OCI-LY1 (cell line): ENCODE results near the gene SPRED2.

Experiments used
- H2AFZ ChIP-seq: fragments of 200-600 bp; sonication (generic), shearing (Covaris generic); 2 replicates; pipeline ENCODE4 v1.6.0; 2014; ENCODE audit warnings: antibody characterized with exemption, mild to moderate bottlenecking, low read length
- H3F3A ChIP-seq: fragments of 200-600 bp; sonication (generic), shearing (Covaris generic); 2 replicates; pipeline ENCODE4 v1.6.0; 2014; ENCODE audit warnings: mild to moderate bottlenecking, antibody characterized with exemption, low read length, moderate library complexity; ENCODE audit not compliant: insufficient read depth
- H3K27ac ChIP-seq: fragments of 200-600 bp; sonication (generic); 2 replicates; pipeline ENCODE4 v1.5.1; 2014; ENCODE audit warnings: low read length, mixed run types, mild to moderate bottlenecking, low read depth; ENCODE audit not compliant: poor library complexity, severe bottlenecking
- H3K27me3 ChIP-seq: fragments of 200-600 bp; sonication (generic); 2 replicates; pipeline ENCODE4 v1.6.0; 2014; ENCODE audit warnings: antibody characterized with exemption, mild to moderate bottlenecking, low read length, moderate library complexity; ENCODE audit not compliant: insufficient read depth
- H3K36me3 ChIP-seq: fragments of 200-600 bp; sonication (generic); 2 replicates; pipeline ENCODE4 v1.6.1; 2014; ENCODE audit warnings: mild to moderate bottlenecking, antibody characterized with exemption, low read length, moderate library complexity, mixed read lengths; ENCODE audit not compliant: insufficient read depth
- H3K4me1 ChIP-seq: fragments of 200-600 bp; sonication (generic); 2 replicates; pipeline ENCODE4 v1.5.1; 2014; ENCODE audit warnings: mild to moderate bottlenecking, low read length, moderate library complexity; ENCODE audit not compliant: insufficient read depth, severe bottlenecking
- H3K4me2 ChIP-seq: fragments of 200-600 bp; sonication (generic), shearing (Covaris generic); 2 replicates; pipeline ENCODE4 v1.6.1; 2014; ENCODE audit warnings: low read length
- H3K4me3 ChIP-seq: fragments of 200-600 bp; sonication (generic); 2 replicates; pipeline ENCODE4 v1.5.1; 2014; ENCODE audit warnings: low read length, low read depth, mild to moderate bottlenecking, mixed read lengths; ENCODE audit not compliant: poor library complexity, severe bottlenecking
- H3K79me2 ChIP-seq: fragments of 200-600 bp; shearing (Covaris generic); 2 replicates; pipeline ENCODE4 v1.6.1; 2016; ENCODE audit warnings: mixed run types, low read length, mixed read lengths; ENCODE audit not compliant: insufficient read depth
- H3K9ac ChIP-seq: fragments of 200-600 bp; sonication (generic), shearing (Covaris generic); 2 replicates; pipeline ENCODE4 v1.6.1; 2014; ENCODE audit warnings: mild to moderate bottlenecking, low read length, mixed read lengths
- H3K9me2 ChIP-seq: fragments of 200-600 bp; sonication (generic), shearing (Covaris generic); 2 replicates; pipeline ENCODE4 v1.6.1; 2014; ENCODE audit warnings: low read depth, mild to moderate bottlenecking, low read length, mixed read lengths
- H3K9me3 ChIP-seq: fragments of 200-600 bp; shearing (Covaris generic); 2 replicates; pipeline ENCODE4 v1.6.1; 2014; ENCODE audit warnings: low read length, mixed read lengths
- H4K20me1 ChIP-seq: fragments of 200-600 bp; sonication (generic), shearing (Covaris generic); 2 replicates; pipeline ENCODE4 v1.6.0; 2016; ENCODE audit warnings: mild to moderate bottlenecking, low read length; ENCODE audit not compliant: insufficient read depth
- CTCF ChIP-seq: fragments of 200-600 bp; sonication (generic), shearing (Covaris generic); IDR thresholded peaks from 2 replicates; pipeline ENCODE4 v1.5.1; 2017; ENCODE audit warnings: mild to moderate bottlenecking, antibody characterized with exemption, low read length, moderate library complexity, mixed read lengths
- EZH2 ChIP-seq: fragments of 200-600 bp; sonication (generic), shearing (Covaris generic); IDR thresholded peaks from 2 replicates; pipeline ENCODE4 v1.8.0; 2017; ENCODE audit warnings: borderline replicate concordance, mixed run types, mild to moderate bottlenecking, antibody characterized with exemption, low read length, moderate library complexity, mixed read lengths

The SPRED2 gene

GRCh38 chr2:65345631-65346030, 86.8 kb downstream of the SPRED2 start:
- H3K9me3 ChIP-seq, result no peaks in the 10 kb centered on the region
- H3K36me3 ChIP-seq, result peaks cover 30% of the 10 kb centered on the region; the same call in 1 of the 2 replicates
- no peaks in the 10 kb centered on the region for H3K9me2 ChIP-seq
- no peak overlapping the region for H2AFZ ChIP-seq
- H3K4me3 ChIP-seq, result no peak overlapping the region
- H3K4me1 ChIP-seq, result peaks cover 41% of the 10 kb centered on the region
- H3K27ac ChIP-seq, result no peak overlapping the region
- H3F3A ChIP-seq, result no peaks in the 10 kb centered on the region
- H3K27me3 ChIP-seq, result no peaks in the 10 kb centered on the region
- no peaks in the 10 kb centered on the region for H4K20me1 ChIP-seq
- no peak for TF ChIP-seq EZH2
- H3K9ac ChIP-seq, result no peak overlapping the region
- H3K79me2 ChIP-seq, result peaks cover 16% of the 10 kb centered on the region; the same call in 1 of the 2 replicates
- H3K4me2 ChIP-seq, result no peak overlapping the region

- no peak overlapping the region for H3K9ac ChIP-seq
- peaks cover 34% of the 10 kb centered on the region for H3K36me3 ChIP-seq
- H3K9me3 ChIP-seq, result no peaks in the 10 kb centered on the region
- H3K4me3 ChIP-seq, result no peak overlapping the region
- no peak overlapping the region for H2AFZ ChIP-seq
- H3F3A ChIP-seq, result no peaks in the 10 kb centered on the region
- TF ChIP-seq CTCF (no peak), EZH2 (no peak)
- peaks cover 11% of the 10 kb centered on the region; the same call in 1 of the 2 replicates for H3K79me2 ChIP-seq
- H4K20me1 ChIP-seq, result no peaks in the 10 kb centered on the region
- H3K9me2 ChIP-seq, result no peaks in the 10 kb centered on the region
- peaks cover 31% of the 10 kb centered on the region for H3K4me1 ChIP-seq
- H3K4me2 ChIP-seq, result peak overlapping the region; percentile 39; the same call in 1 of the 2 replicates
- peak overlapping the region; percentile 26 for H3K27ac ChIP-seq
- no peaks in the 10 kb centered on the region for H3K27me3 ChIP-seq
Measured at GRCh38 chr2:65344689-65345088, 87.7 kb downstream of the SPRED2 start.

GRCh38 chr2:65344182-65344581, 88.2 kb downstream of the SPRED2 start:
- Histone ChIP-seq H2AFZ (no peak overlapping the region), H3K27ac (peak overlapping the region; percentile 26), H3K79me2 (peaks cover 6% of the 10 kb centered on the region; the same call in 1 of the 2 replicates), H3K9me2 (no peaks in the 10 kb centered on the region), H3K4me2 (0 out of 2 replicates have a peak overlapping the region, but pooled peaks have one; percentile 39), H3K36me3 (peaks cover 34% of the 10 kb centered on the region), H3K9ac (no peak overlapping the region), H3K27me3 (no peaks in the 10 kb centered on the region), H3F3A (no peaks in the 10 kb centered on the region), H3K4me3 (no peak overlapping the region), H3K9me3 (no peaks in the 10 kb centered on the region), H4K20me1 (no peaks in the 10 kb centered on the region), H3K4me1 (peaks cover 27% of the 10 kb centered on the region)
- TF ChIP-seq CTCF (no peak), EZH2 (no peak)

GRCh38 chr2:65343386-65343785, 89.0 kb downstream of the SPRED2 start:
- H3K9me3 ChIP-seq, result no peaks in the 10 kb centered on the region
- H3K4me3 ChIP-seq, result no peak overlapping the region
- H3K79me2 ChIP-seq, result 0 out of 2 replicates have a peak, but pooled peaks cover 5% of the 10 kb centered on the region
- H3K9me2 ChIP-seq, result no peaks in the 10 kb centered on the region
- peaks cover 27% of the 10 kb centered on the region for H3K4me1 ChIP-seq
- peaks cover 34% of the 10 kb centered on the region for H3K36me3 ChIP-seq
- TF ChIP-seq CTCF (no peak), EZH2 (no peak)
- no peak overlapping the region for H2AFZ ChIP-seq
- no peak overlapping the region for H3K9ac ChIP-seq
- no peak overlapping the region for H3K27ac ChIP-seq
- H3F3A ChIP-seq, result no peaks in the 10 kb centered on the region
- H3K27me3 ChIP-seq, result no peaks in the 10 kb centered on the region
- H3K4me2 ChIP-seq, result no peak overlapping the region
- no peaks in the 10 kb centered on the region for H4K20me1 ChIP-seq
